ENCODE measurements around the gene GRB14. TPM values are rescaled to one million over a fixed set of nuclear protein-coding genes. Genes with fewer than 3 reads are reported as not detected.
"Not testable (repeated sequence)": the region's sequence is repeated elsewhere in the genome, so short reads cannot be mapped to it uniquely, and the experiment has no call there.

The GRB14 gene
- total RNA-seq, 1 donor from 2014 or later = 4.5 TPM

GRCh38 chr2:164551519-164551918, 69.8 kb downstream of the GRB14 start:
- no peaks in the 10 kb centered on the region for H3K79me2 ChIP-seq (ENCODE audit: low read depth)
- H3K27ac ChIP-seq = no peak overlapping the region
- no peaks in the 10 kb centered on the region for H3K36me3 ChIP-seq
- no peak for DNase-seq (ENCODE audit: low spot score)
- H3K4me3 ChIP-seq = no peak overlapping the region
- no peak overlapping the region for H3K4me3 Mint-ChIP-seq
- H3K27me3 ChIP-seq = no peaks in the 10 kb centered on the region
- H3K36me3 Mint-ChIP-seq = no peaks in the 10 kb centered on the region
- no peaks in the 10 kb centered on the region for H4K20me1 ChIP-seq (ENCODE audit: low read depth)
- no peak overlapping the region for H3K9ac ChIP-seq
- peaks cover 2% of the 10 kb centered on the region for H3K9me3 Mint-ChIP-seq
- no peak overlapping the region for H2AFZ ChIP-seq (replicated peaks)
- H3K27me3 Mint-ChIP-seq (ENCODE audit: insufficient read depth, low read depth) = no peaks in the 10 kb centered on the region
- H3K4me2 ChIP-seq = no peak overlapping the region
- no peaks in the 10 kb centered on the region for H3K9me3 ChIP-seq (ENCODE audit: low read depth)
- no peaks in the 10 kb centered on the region for H3F3A ChIP-seq (ENCODE audit: low read depth)
- no peak overlapping the region for H3K27ac Mint-ChIP-seq
- no peaks in the 10 kb centered on the region for H3K4me1 ChIP-seq
- TF ChIP-seq EZH2phosphoT487 (IDR thresholded peaks at IDR 0.05) = no peak
- TF ChIP-seq CTCF (IDR thresholded peaks at IDR 0.05) = no peak
- no peak for TF ChIP-seq EZH2 (IDR thresholded peaks at IDR 0.05)
- H3K4me1 Mint-ChIP-seq = no peaks in the 10 kb centered on the region

- not testable (repeated sequence) for H3K79me2 ChIP-seq (ENCODE audit: low read depth); H3K27me3 ChIP-seq; H3K36me3 Mint-ChIP-seq; H3K27ac ChIP-seq; DNase-seq (ENCODE audit: low spot score); H3K36me3 ChIP-seq; H2AFZ ChIP-seq (replicated peaks); H3K9me3 ChIP-seq (ENCODE audit: low read depth); H3K9ac ChIP-seq; H3K4me3 ChIP-seq; H3F3A ChIP-seq (ENCODE audit: low read depth); H3K27ac Mint-ChIP-seq; H3K4me2 ChIP-seq; H3K27me3 Mint-ChIP-seq (ENCODE audit: insufficient read depth, low read depth); H4K20me1 ChIP-seq (ENCODE audit: low read depth); H3K4me1 ChIP-seq; H3K4me1 Mint-ChIP-seq; H3K9me3 Mint-ChIP-seq; H3K4me3 Mint-ChIP-seq
Observed at GRCh38 chr2:164549705-164550104, 71.6 kb downstream of the GRB14 start.

- H3K4me3 Mint-ChIP-seq = no peak overlapping the region
- Histone ChIP-seq H3F3A (ENCODE audit: low read depth) (no peaks in the 10 kb centered on the region), H3K4me2 (no peak overlapping the region), H3K4me1 (no peaks in the 10 kb centered on the region), H3K4me3 (no peak overlapping the region), H3K27me3 (no peaks in the 10 kb centered on the region), H3K27ac (no peak overlapping the region), H2AFZ (replicated peaks) (no peak overlapping the region), H3K36me3 (no peaks in the 10 kb centered on the region), H3K79me2 (ENCODE audit: low read depth) (no peaks in the 10 kb centered on the region), H3K9ac (no peak overlapping the region), H4K20me1 (ENCODE audit: low read depth) (no peaks in the 10 kb centered on the region), H3K9me3 (ENCODE audit: low read depth) (peaks cover 3% of the 10 kb centered on the region)
- peaks cover 7% of the 10 kb centered on the region for H3K9me3 Mint-ChIP-seq
- DNase-seq (ENCODE audit: low spot score) = no peak
- peaks cover 4% of the 10 kb centered on the region for H3K4me1 Mint-ChIP-seq
- TF ChIP-seq CTCF (IDR thresholded peaks at IDR 0.05) (no peak), EZH2 (IDR thresholded peaks at IDR 0.05) (no peak), EZH2phosphoT487 (IDR thresholded peaks at IDR 0.05) (no peak)
- H3K27ac Mint-ChIP-seq = no peak overlapping the region
- no peaks in the 10 kb centered on the region for H3K36me3 Mint-ChIP-seq
- H3K27me3 Mint-ChIP-seq (ENCODE audit: insufficient read depth, low read depth) = peaks cover 3% of the 10 kb centered on the region
Observed at GRCh38 chr2:164545484-164545883, 75.8 kb downstream of the GRB14 start.

GRCh38 chr2:164542581-164543021, 78.7 kb downstream of the GRB14 start:
- no peaks in the 10 kb centered on the region for H3K27me3 ChIP-seq
- no peak overlapping the region for H3K4me3 Mint-ChIP-seq
- peaks cover 7% of the 10 kb centered on the region for H3K9me3 Mint-ChIP-seq
- H3F3A ChIP-seq (ENCODE audit: low read depth) = no peaks in the 10 kb centered on the region
- H4K20me1 ChIP-seq (ENCODE audit: low read depth) = no peaks in the 10 kb centered on the region
- H3K36me3 ChIP-seq = no peaks in the 10 kb centered on the region
- H3K4me1 ChIP-seq = no peaks in the 10 kb centered on the region
- TF ChIP-seq EZH2phosphoT487 (IDR thresholded peaks at IDR 0.05) (no peak), EZH2 (IDR thresholded peaks at IDR 0.05) (no peak), CTCF (IDR thresholded peaks at IDR 0.05) (no peak)
- H2AFZ ChIP-seq (replicated peaks) = no peak overlapping the region
- no peaks in the 10 kb centered on the region for H3K36me3 Mint-ChIP-seq
- no peaks in the 10 kb centered on the region for H3K79me2 ChIP-seq (ENCODE audit: low read depth)
- no peak overlapping the region for H3K27ac Mint-ChIP-seq
- H3K27ac ChIP-seq = no peak overlapping the region
- H3K4me2 ChIP-seq = no peak overlapping the region
- H3K27me3 Mint-ChIP-seq (ENCODE audit: insufficient read depth, low read depth) = peaks cover 3% of the 10 kb centered on the region
- peaks cover 3% of the 10 kb centered on the region for H3K9me3 ChIP-seq (ENCODE audit: low read depth)
- no peak overlapping the region for H3K9ac ChIP-seq
- no peak overlapping the region for H3K4me3 ChIP-seq
- H3K4me1 Mint-ChIP-seq = peaks cover 4% of the 10 kb centered on the region
- no peak for DNase-seq (ENCODE audit: low spot score)
